Measurements from ENCODE around the gene RGS3. TPM values are rescaled to one million over a fixed set of nuclear protein-coding genes. Genes with fewer than 3 reads are reported as not detected.

RGS3 gene
- total and polyA plus RNA-seq, 10 of the 15 experiments (the other 5 are each of a cell fraction or from before 2014, with no cell fraction given) = 2.9 to 138 (median 28.8) TPM

- FAIRE-seq = no peak
- no peaks in the 10 kb centered on the region for H3K79me2 ChIP-seq (ENCODE audit: control insufficient read depth, insufficient read depth, low read length)
- no peaks in the 10 kb centered on the region for H3K27me3 ChIP-seq (replicated peaks in 1 of 2; ENCODE audit: control insufficient read depth in 2 of 2, insufficient read depth in 2 of 2, low read length in 1 of 2)
- no peak overlapping the region for H3K4me3 ChIP-seq
- no peak overlapping the region for H2AFZ ChIP-seq (ENCODE audit: control insufficient read depth, low read depth, low read length)
- ChIA-PET POLR2A (no interaction called here), RAD21 (ENCODE audit: unreplicated experiment) (no interaction called here), SMC1A (ENCODE audit: uncharacterized antibody, unreplicated experiment) (interaction anchor here (1.1 to 4.4 kb wide), 4 partner anchors 18 to 154 kb away, joined by 3 to 28 read pairs (median 8); no protein-coding TSS in a partner anchor), CTCF (interaction anchor here (1.2 to 6.1 kb wide), 2 partner anchors 8 to 57 kb away, joined by 6 to 62 read pairs; no protein-coding TSS in a partner anchor)
- no peak overlapping the region for H3K4me2 ChIP-seq (ENCODE audit: control insufficient read depth, insufficient read depth)
- in situ Hi-C loops (cut with MboI) (no loop called here), intact Hi-C loops (cut with micrococcal nuclease; ENCODE audit: unreplicated experiment) (no loop called here)
- H3K9me3 ChIP-seq (replicated peaks; ENCODE audit: control insufficient read depth, insufficient read depth, low read length) = no peaks in the 10 kb centered on the region
- BruUV-seq (replicated peaks) = no TSS peak
- peaks cover 8 to 11% of the 10 kb centered on the region in 2 experiments; a peak in 3 of 4 replicates for H3K36me3 ChIP-seq (ENCODE audit: control insufficient read depth in 2 of 2, insufficient read depth in 2 of 2, low read length in 1 of 2)
- H3K27ac ChIP-seq (ENCODE audit: control insufficient read depth, insufficient read depth) = no peak overlapping the region
- DNase-seq (ENCODE audit: low read depth, low spot score) = no peak
- no peaks in the 10 kb centered on the region for H4K20me1 ChIP-seq (ENCODE audit: control insufficient read depth, insufficient read depth)
- WGBS (ENCODE audit: insufficient coverage, insufficient replicate concordance, low lambda C conversion rate, missing lambda C conversion rate) = 52% methylated on average over 12 of the region's 12 CpGs
- no peak for ATAC-seq
- H3K9ac ChIP-seq (ENCODE audit: control insufficient read depth, insufficient read depth, low read length) = no peak overlapping the region
- H3K4me1 ChIP-seq (ENCODE audit: control insufficient read depth, insufficient read depth, low read length) = peaks cover 7% of the 10 kb centered on the region; the same call in 1 of the 2 replicates
- TF ChIP-seq RCOR1 (conservative IDR thresholded peaks at IDR 0.05; ENCODE audit: low read depth, low read length) (no peak), CREB1 (IDR thresholded peaks at IDR 0.05; ENCODE audit: low read depth) (no peak), ATF7 (IDR thresholded peaks at IDR 0.05; ENCODE audit: low read depth) (no peak), HSF1 (IDR thresholded peaks at IDR 0.05; ENCODE audit: low read depth, low read length) (no peak), ZZZ3 (IDR thresholded peaks at IDR 0.05; ENCODE audit: control insufficient read depth, insufficient read length, low read depth) (no peak), NR2F1 (conservative IDR thresholded peaks at IDR 0.05) (no peak), NRF1 (conservative IDR thresholded peaks at IDR 0.05; ENCODE audit: low read depth, low read length) (no peak), IRF4 (IDR thresholded peaks at IDR 0.05; ENCODE audit: low read depth, low read length) (no peak), ZNF687 (IDR thresholded peaks at IDR 0.05) (no peak)
- TF ChIP-seq, protein P1, sequence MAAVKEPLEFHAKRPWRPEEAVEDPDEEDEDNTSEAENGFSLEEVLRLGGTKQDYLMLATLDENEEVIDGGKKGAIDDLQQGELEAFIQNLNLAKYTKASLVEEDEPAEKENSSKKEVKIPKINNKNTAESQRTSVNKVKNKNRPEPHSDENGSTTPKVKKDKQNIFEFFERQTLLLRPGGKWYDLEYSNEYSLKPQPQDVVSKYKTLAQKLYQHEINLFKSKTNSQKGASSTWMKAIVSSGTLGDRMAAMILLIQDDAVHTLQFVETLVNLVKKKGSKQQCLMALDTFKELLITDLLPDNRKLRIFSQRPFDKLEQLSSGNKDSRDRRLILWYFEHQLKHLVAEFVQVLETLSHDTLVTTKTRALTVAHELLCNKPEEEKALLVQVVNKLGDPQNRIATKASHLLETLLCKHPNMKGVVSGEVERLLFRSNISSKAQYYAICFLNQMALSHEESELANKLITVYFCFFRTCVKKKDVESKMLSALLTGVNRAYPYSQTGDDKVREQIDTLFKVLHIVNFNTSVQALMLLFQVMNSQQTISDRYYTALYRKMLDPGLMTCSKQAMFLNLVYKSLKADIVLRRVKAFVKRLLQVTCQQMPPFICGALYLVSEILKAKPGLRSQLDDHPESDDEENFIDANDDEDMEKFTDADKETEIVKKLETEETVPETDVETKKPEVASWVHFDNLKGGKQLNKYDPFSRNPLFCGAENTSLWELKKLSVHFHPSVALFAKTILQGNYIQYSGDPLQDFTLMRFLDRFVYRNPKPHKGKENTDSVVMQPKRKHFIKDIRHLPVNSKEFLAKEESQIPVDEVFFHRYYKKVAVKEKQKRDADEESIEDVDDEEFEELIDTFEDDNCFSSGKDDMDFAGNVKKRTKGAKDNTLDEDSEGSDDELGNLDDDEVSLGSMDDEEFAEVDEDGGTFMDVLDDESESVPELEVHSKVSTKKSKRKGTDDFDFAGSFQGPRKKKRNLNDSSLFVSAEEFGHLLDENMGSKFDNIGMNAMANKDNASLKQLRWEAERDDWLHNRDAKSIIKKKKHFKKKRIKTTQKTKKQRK (IDR thresholded peaks at IDR 0.05; ENCODE audit: low read depth, low read length) = no peak
- TF ChIP-seq, protein P2, sequence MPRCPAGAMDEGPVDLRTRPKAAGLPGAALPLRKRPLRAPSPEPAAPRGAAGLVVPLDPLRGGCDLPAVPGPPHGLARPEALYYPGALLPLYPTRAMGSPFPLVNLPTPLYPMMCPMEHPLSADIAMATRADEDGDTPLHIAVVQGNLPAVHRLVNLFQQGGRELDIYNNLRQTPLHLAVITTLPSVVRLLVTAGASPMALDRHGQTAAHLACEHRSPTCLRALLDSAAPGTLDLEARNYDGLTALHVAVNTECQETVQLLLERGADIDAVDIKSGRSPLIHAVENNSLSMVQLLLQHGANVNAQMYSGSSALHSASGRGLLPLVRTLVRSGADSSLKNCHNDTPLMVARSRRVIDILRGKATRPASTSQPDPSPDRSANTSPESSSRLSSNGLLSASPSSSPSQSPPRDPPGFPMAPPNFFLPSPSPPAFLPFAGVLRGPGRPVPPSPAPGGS (IDR thresholded peaks at IDR 0.05; ENCODE audit: borderline replicate concordance, insufficient read depth, low read depth, low read length, poor library complexity, severe bottlenecking) = no peak
These were observed 136.7 kb downstream of the RGS3 start for GRCh38 chr9:113600023-113600823.

All from GM12878 (cell line).